H9 (cell line): Measurements from ENCODE around the gene LYSMD2. TPM values are rescaled to one million over a fixed set of nuclear protein-coding genes. Genes with fewer than 3 reads are reported as not detected.

ENCODE experiments used
- DNase-seq: peaks from one replicate; pipeline ENCODE4 v3.0.0-alpha.2; 2017
- H2AFZ ChIP-seq: one replicate; pipeline ENCODE4 v1.6.1; 2013; ENCODE audit warnings: mild to moderate bottlenecking, low read length, control low read depth, moderate library complexity
- H2AK5ac ChIP-seq: 2 replicates; pipeline ENCODE4 v1.6.1; 2013; ENCODE audit warnings: low read length, control low read depth, mixed read lengths; ENCODE audit not compliant: insufficient read length
- H2BK120ac ChIP-seq: one replicate; pipeline ENCODE4 v1.6.1; 2013; ENCODE audit warnings: low read depth, mild to moderate bottlenecking, low read length, control low read depth, inconsistent platforms; ENCODE audit not compliant: poor library complexity, severe bottlenecking
- H2BK12ac ChIP-seq: 2 replicates; pipeline ENCODE4 v1.6.1; 2013; ENCODE audit warnings: low read length, control low read depth, mixed read lengths, low read depth; ENCODE audit not compliant: insufficient read length
- H2BK15ac ChIP-seq: 2 replicates; pipeline ENCODE4 v1.6.1; 2013; ENCODE audit warnings: low read depth, low read length, control low read depth
- H2BK20ac ChIP-seq: one replicate; pipeline ENCODE4 v1.6.1; 2013; ENCODE audit warnings: low read depth, mild to moderate bottlenecking, low read length, control low read depth, inconsistent platforms; ENCODE audit not compliant: poor library complexity, severe bottlenecking
- H2BK5ac ChIP-seq: 2 replicates; pipeline ENCODE4 v1.6.1; 2013; ENCODE audit warnings: low read length, control low read depth, mixed read lengths; ENCODE audit not compliant: insufficient read length
- H3K14ac ChIP-seq: 2 replicates; pipeline ENCODE4 v1.6.1; 2013; ENCODE audit warnings: low read length, control low read depth; ENCODE audit not compliant: insufficient read depth
- H3K18ac ChIP-seq: 2 replicates; pipeline ENCODE4 v1.6.1; 2013; ENCODE audit warnings: low read depth, mild to moderate bottlenecking, mixed read lengths, low read length, control low read depth; ENCODE audit not compliant: insufficient read length
- H3K23ac ChIP-seq: 2 replicates; pipeline ENCODE4 v1.6.1; 2013; ENCODE audit warnings: low read length, control low read depth, mixed read lengths, low read depth; ENCODE audit not compliant: insufficient read length
- H3K23me2 ChIP-seq: 2 replicates; pipeline ENCODE4 v1.6.1; 2013; ENCODE audit warnings: low read depth, mild to moderate bottlenecking, mixed read lengths, low read length, control low read depth; ENCODE audit not compliant: insufficient read length, poor library complexity, severe bottlenecking
- H3K27ac ChIP-seq: 2 replicates; pipeline ENCODE4 v1.5.1; 2013; ENCODE audit warnings: low read length, control low read depth, mixed read lengths, low read depth; ENCODE audit not compliant: insufficient read length
- H3K27me3 ChIP-seq: 2 replicates; pipeline ENCODE4 v1.6.1; 2013; ENCODE audit warnings: low read length, control low read depth, inconsistent platforms; ENCODE audit not compliant: insufficient read depth
- H3K4ac ChIP-seq: 2 replicates; pipeline ENCODE4 v1.6.1; 2013; ENCODE audit warnings: low read depth, mild to moderate bottlenecking, control low read depth, inconsistent platforms, low read length, moderate library complexity
- H3K4me1 ChIP-seq: 2 replicates; pipeline ENCODE4 v1.6.1; 2013; ENCODE audit warnings: low read length, control low read depth, inconsistent platforms; ENCODE audit not compliant: insufficient read depth
- H3K4me2 ChIP-seq: 2 replicates; pipeline ENCODE4 v1.6.1; 2013; ENCODE audit warnings: low read length, control low read depth, mixed read lengths; ENCODE audit not compliant: insufficient read length, insufficient read depth
- H3K56ac ChIP-seq: 2 replicates; pipeline ENCODE4 v1.6.1; 2013; ENCODE audit warnings: low read depth, mild to moderate bottlenecking, mixed read lengths, low read length, control low read depth; ENCODE audit not compliant: insufficient read length
- H3K79me1 ChIP-seq: 2 replicates; pipeline ENCODE4 v1.6.1; 2013; ENCODE audit warnings: low read depth, mild to moderate bottlenecking, moderate library complexity, low read length, control low read depth, inconsistent platforms; ENCODE audit not compliant: insufficient read depth, poor library complexity, severe bottlenecking
- H3K79me2 ChIP-seq: 2 replicates; pipeline ENCODE4 v1.6.1; 2013; ENCODE audit warnings: low read length, control low read depth, inconsistent platforms; ENCODE audit not compliant: insufficient read depth
- H3K9ac ChIP-seq: 2 replicates; pipeline ENCODE4 v1.6.1; 2013; ENCODE audit warnings: low read length, control low read depth, mixed read lengths; ENCODE audit not compliant: insufficient read length; ENCODE audit errors: extremely low read depth
- H3K9me3 ChIP-seq: one replicate; pipeline ENCODE4 v1.6.1; 2013; ENCODE audit warnings: low read depth, low read length, inconsistent platforms; ENCODE audit not compliant: control insufficient read depth
- H3T11ph ChIP-seq: one replicate; pipeline ENCODE4 v1.6.1; 2013; ENCODE audit warnings: mild to moderate bottlenecking, low read length, control low read depth, inconsistent platforms
- H4K20me1 ChIP-seq: one replicate; pipeline ENCODE4 v1.6.1; 2013; ENCODE audit not compliant: control insufficient read depth, insufficient read length, insufficient read depth
- H4K5ac ChIP-seq: 2 replicates; pipeline ENCODE4 v1.6.1; 2013; ENCODE audit warnings: low read depth, mild to moderate bottlenecking, mixed read lengths, low read length, control low read depth; ENCODE audit not compliant: insufficient read length
- H4K8ac ChIP-seq: replicated peaks from 2 replicates; pipeline ENCODE4 v1.6.1; 2013; ENCODE audit warnings: low read length, control low read depth, mixed read lengths, low read depth; ENCODE audit not compliant: insufficient read length
- H4K91ac ChIP-seq: 2 replicates; pipeline ENCODE4 v1.6.1; 2013; ENCODE audit warnings: low read depth, mild to moderate bottlenecking, moderate library complexity, mixed read lengths, low read length, control low read depth; ENCODE audit not compliant: insufficient read length
- H3K27ac Mint-ChIP-seq, 3 experiments: 2 replicates in 2 of 3; 3 replicates in 1 of 3; pipeline ENCODE4 v1.8.0; 2020 to 2021; ENCODE audit warnings: mixed read lengths in 3 of 3, mild to moderate bottlenecking in 1 of 3, moderate library complexity in 1 of 3
- H3K27me3 Mint-ChIP-seq: 2 replicates; pipeline ENCODE4 v1.8.0; 2021; ENCODE audit warnings: low read depth, mild to moderate bottlenecking, moderate library complexity, mixed read lengths
- H3K36me3 Mint-ChIP-seq, 3 experiments: 2 replicates in 2 of 3; 3 replicates in 1 of 3; pipeline ENCODE4 v1.8.0; 2020 to 2021; ENCODE audit warnings: low read depth in 3 of 3, mixed read lengths in 3 of 3; ENCODE audit not compliant: insufficient read depth in 1 of 3
- H3K4me1 Mint-ChIP-seq, 2 experiments: 2 replicates each; pipeline ENCODE4 v1.8.0; 2020; ENCODE audit warnings: mixed read lengths in 2 of 2
- H3K4me3 Mint-ChIP-seq, 2 experiments: 2 replicates in 1 of 2; 3 replicates in 1 of 2; pipeline ENCODE4 v1.8.0; 2020 to 2021; ENCODE audit warnings: mild to moderate bottlenecking in 2 of 2, mixed read lengths in 2 of 2, moderate library complexity in 1 of 2
- H3K9me3 Mint-ChIP-seq, 2 experiments: 2 replicates in 1 of 2; 3 replicates in 1 of 2; pipeline ENCODE4 v1.8.0; 2020; ENCODE audit warnings: mild to moderate bottlenecking in 2 of 2, mixed read lengths in 2 of 2, moderate library complexity in 1 of 2
- CTCF ChIP-seq: fragments of 200-600 bp; sonication (generic); conservative IDR thresholded peaks from 3 replicates; pipeline ENCODE4 v1.8.0; 2021; ENCODE audit warnings: antibody characterized with exemption, mild to moderate bottlenecking
- WGBS: extraction: QIAGEN DNeasy Blood & Tissue Kit; methylation state at CpG from one replicate; pipeline ENCODE4 v1.1.7; 2013; ENCODE audit warnings: missing lambda C conversion rate, low lambda C conversion rate, mixed read lengths; ENCODE audit not compliant: insufficient read length; ENCODE audit errors: extremely low coverage; 5-methylcytosine and 5-hydroxymethylcytosine counted together
- total RNA-seq: library from RNA; stranded (reverse); gene quantifications from 2 replicates; pipeline ENCODE4 v1.2.1, GENCODE V29; 2021

Gene LYSMD2
- total RNA-seq, 1 experiment from 2014 or later: 3.9 TPM

GRCh38 chr15:51752888-51753287 lies 15.4 kb upstream of the LYSMD2 start:
- no peak overlapping the region for H2BK20ac ChIP-seq
- no peak overlapping the region for H3K4me2 ChIP-seq
- no peak overlapping the region for H3K23ac ChIP-seq
- H3K4me1 ChIP-seq: peaks cover 3% of the 10 kb centered on the region; the same call in 1 of the 2 replicates
- H3K18ac ChIP-seq: no peak overlapping the region
- H3K9ac ChIP-seq: no peak overlapping the region
- H2BK120ac ChIP-seq: no peak overlapping the region
- H3T11ph ChIP-seq: no peak overlapping the region
- no peak overlapping the region for H2AK5ac ChIP-seq
- no peaks in the 10 kb centered on the region; a peak in 1 of 5 replicates for H3K9me3 Mint-ChIP-seq
- no peak overlapping the region for H3K56ac ChIP-seq
- H4K91ac ChIP-seq: no peak overlapping the region
- TF ChIP-seq CTCF: no peak
- no peak overlapping the region for H4K8ac ChIP-seq
- no peak overlapping the region for H2BK5ac ChIP-seq
- no peak overlapping the region for H4K5ac ChIP-seq
- H3K79me2 ChIP-seq: no peaks in the 10 kb centered on the region
- H2BK12ac ChIP-seq: no peak overlapping the region
- H3K14ac ChIP-seq: no peak overlapping the region
- no peaks in the 10 kb centered on the region for H3K9me3 ChIP-seq
- peak overlapping the region; percentile 11 to 60; a peak in 2 of 5 replicates for H3K4me3 Mint-ChIP-seq
- H3K27me3 Mint-ChIP-seq: peaks cover 76% of the 10 kb centered on the region
- no peak overlapping the region for H3K4ac ChIP-seq
- no peak overlapping the region for H3K27ac Mint-ChIP-seq
- H3K23me2 ChIP-seq: peaks cover 7% of the 10 kb centered on the region
- peaks cover 17 to 21% of the 10 kb centered on the region in 2 experiments for H3K4me1 Mint-ChIP-seq
- no peaks in the 10 kb centered on the region for H4K20me1 ChIP-seq
- DNase-seq: no peak
- peaks cover 0 to 1% (median 0%) of the 10 kb centered on the region in 3 experiments; a peak in 1 of 7 replicates for H3K36me3 Mint-ChIP-seq
- no peaks in the 10 kb centered on the region for H3K79me1 ChIP-seq
- no peak overlapping the region for H3K27ac ChIP-seq
- no CpG with 5 or more reads among the region's 5 CpGs for WGBS
- no peak overlapping the region for H2AFZ ChIP-seq
- H3K27me3 ChIP-seq: peaks cover 19% of the 10 kb centered on the region; the same call in 1 of the 2 replicates
- H2BK15ac ChIP-seq: no peak overlapping the region
